OCI-LY3 (cell line): ENCODE measurements around the gene STAC2.

Experiments used
- H2AFZ ChIP-seq: fragments of 200-600, 300-600 bp; shearing (Covaris generic); 2 replicates; pipeline ENCODE4 v1.6.0; 2014; ENCODE audit warnings: antibody characterized with exemption, low read depth, low read length
- H3K27ac ChIP-seq: fragments of 200-600, 300-600 bp; sonication (generic); 2 replicates; pipeline ENCODE4 v1.5.1; 2014; ENCODE audit warnings: mild to moderate bottlenecking, low read length, moderate library complexity, mixed read lengths
- H3K27me3 ChIP-seq: fragments of 200-600, 300-600 bp; sonication (generic); 2 replicates; pipeline ENCODE4 v1.6.1; 2014; ENCODE audit warnings: low read depth, low read length, mixed read lengths
- H3K36me3 ChIP-seq: fragments of 200-600, 300-600 bp; sonication (generic); replicated peaks from 2 replicates; pipeline ENCODE3; 2014; ENCODE audit warnings: low read depth, low read length, mixed read lengths
- H3K4me1 ChIP-seq: fragments of 300-600, 200-600 bp; sonication (generic); 2 replicates; pipeline ENCODE4 v1.6.1; 2014; ENCODE audit warnings: low read length, mixed read lengths
- H3K4me2 ChIP-seq: fragments of 200-600, 300-600 bp; sonication (generic); 2 replicates; pipeline ENCODE4 v1.6.1; 2014; ENCODE audit warnings: low read length, mixed read lengths
- H3K4me3 ChIP-seq: fragments of 300-600, 200-600 bp; sonication (generic); 2 replicates; pipeline ENCODE4 v1.5.1; 2014; ENCODE audit warnings: antibody characterized with exemption, mild to moderate bottlenecking, low read length, moderate library complexity
- H3K79me2 ChIP-seq: fragments of 300-600, 200-600 bp; shearing (Covaris generic); 2 replicates; pipeline ENCODE4 v1.6.1; 2014; ENCODE audit warnings: mild to moderate bottlenecking, low read length, mixed read lengths
- H3K9ac ChIP-seq: fragments of 300-600, 200-600 bp; shearing (Covaris generic); 2 replicates; pipeline ENCODE4 v1.6.0; 2014; ENCODE audit warnings: mild to moderate bottlenecking, low read length, moderate library complexity
- H3K9me3 ChIP-seq: fragments of 200-600, 300-600 bp; shearing (Covaris generic); 2 replicates; pipeline ENCODE4 v1.6.1; 2014; ENCODE audit warnings: low read length, mixed read lengths; ENCODE audit not compliant: insufficient read depth
- H4K20me1 ChIP-seq: fragments of 200-600, 300-600 bp; sonication (generic); 2 replicates; pipeline ENCODE4 v1.6.1; 2016; ENCODE audit warnings: low read length, mixed read lengths; ENCODE audit not compliant: insufficient read depth
- CTCF ChIP-seq: fragments of 200-600, 300-600 bp; sonication (generic); IDR thresholded peaks from 2 replicates; pipeline ENCODE4 v1.5.1; 2014; ENCODE audit warnings: antibody characterized with exemption, low read length, low read depth
- EZH2phosphoT487 ChIP-seq: fragments of 200-600 bp; shearing (Covaris generic); IDR thresholded peaks from 2 replicates; pipeline ENCODE4 v1.6.1; 2018; ENCODE audit warnings: antibody characterized with exemption, mixed run types, low read depth

Gene STAC2

GRCh38 chr17:39181303-39181702 is 44.4 kb downstream of the STAC2 start:
- no peak overlapping the region for H3K4me2 ChIP-seq
- TF ChIP-seq CTCF (no peak), EZH2phosphoT487 (no peak)
- no peak overlapping the region for H3K9ac ChIP-seq
- no peaks in the 10 kb centered on the region for H3K79me2 ChIP-seq
- peaks cover 14% of the 10 kb centered on the region for H3K36me3 ChIP-seq
- H2AFZ ChIP-seq = no peak overlapping the region
- H3K27me3 ChIP-seq = no peaks in the 10 kb centered on the region
- H3K27ac ChIP-seq = no peak overlapping the region
- H3K4me1 ChIP-seq = no peaks in the 10 kb centered on the region
- H3K4me3 ChIP-seq = no peak overlapping the region
- H4K20me1 ChIP-seq = no peaks in the 10 kb centered on the region; the same call in 1 of the 2 replicates
- no peaks in the 10 kb centered on the region for H3K9me3 ChIP-seq

- Histone ChIP-seq H2AFZ (no peak overlapping the region), H3K4me3 (no peak overlapping the region), H4K20me1 (no peaks in the 10 kb centered on the region; the same call in 1 of the 2 replicates), H3K4me2 (no peak overlapping the region), H3K27me3 (no peaks in the 10 kb centered on the region), H3K36me3 (peaks cover 12% of the 10 kb centered on the region), H3K9ac (no peak overlapping the region), H3K27ac (no peak overlapping the region), H3K9me3 (no peaks in the 10 kb centered on the region), H3K79me2 (no peaks in the 10 kb centered on the region), H3K4me1 (no peaks in the 10 kb centered on the region)
- TF ChIP-seq CTCF = no peak
- TF ChIP-seq EZH2phosphoT487 = no peak
Observed at GRCh38 chr17:39178536-39178935, 47.2 kb downstream of the STAC2 start.

- no peak overlapping the region for H2AFZ ChIP-seq
- H3K4me1 ChIP-seq = no peaks in the 10 kb centered on the region
- no peak overlapping the region for H3K4me2 ChIP-seq
- H3K4me3 ChIP-seq = no peak overlapping the region
- H3K27me3 ChIP-seq = no peaks in the 10 kb centered on the region
- no peaks in the 10 kb centered on the region for H3K79me2 ChIP-seq
- H3K36me3 ChIP-seq = peaks cover 10% of the 10 kb centered on the region
- no peak overlapping the region for H3K9ac ChIP-seq
- H4K20me1 ChIP-seq = no peaks in the 10 kb centered on the region; the same call in 1 of the 2 replicates
- H3K9me3 ChIP-seq = no peaks in the 10 kb centered on the region
- no peak for TF ChIP-seq CTCF
- no peak for TF ChIP-seq EZH2phosphoT487
- no peak overlapping the region for H3K27ac ChIP-seq
Observed at GRCh38 chr17:39177256-39177655, 48.5 kb downstream of the STAC2 start.

- Histone ChIP-seq H3K9ac (no peak overlapping the region), H3K79me2 (no peaks in the 10 kb centered on the region)
- no peak for TF ChIP-seq EZH2phosphoT487
- no peak for TF ChIP-seq CTCF
Observed at GRCh38 chr17:39175695-39176093, 50.1 kb downstream of the STAC2 start.

More at GRCh38 chr17:39175695-39176093, 50.1 kb downstream of the STAC2 start:
- H3K36me3 ChIP-seq = peaks cover 7% of the 10 kb centered on the region
- no peak overlapping the region for H2AFZ ChIP-seq
- no peak overlapping the region for H3K4me2 ChIP-seq
- no peaks in the 10 kb centered on the region; the same call in 1 of the 2 replicates for H4K20me1 ChIP-seq
- H3K9me3 ChIP-seq = no peaks in the 10 kb centered on the region
- H3K4me1 ChIP-seq = no peaks in the 10 kb centered on the region
- H3K4me3 ChIP-seq = no peak overlapping the region
- H3K27ac ChIP-seq = no peak overlapping the region
- H3K27me3 ChIP-seq = no peaks in the 10 kb centered on the region
